ENCODE measurements around the gene RASAL2.
"Not testable (repeated sequence)": the region's sequence is repeated elsewhere in the genome, so short reads cannot be mapped to it uniquely, and the experiment has no call there.

Gene RASAL2

DNA sequence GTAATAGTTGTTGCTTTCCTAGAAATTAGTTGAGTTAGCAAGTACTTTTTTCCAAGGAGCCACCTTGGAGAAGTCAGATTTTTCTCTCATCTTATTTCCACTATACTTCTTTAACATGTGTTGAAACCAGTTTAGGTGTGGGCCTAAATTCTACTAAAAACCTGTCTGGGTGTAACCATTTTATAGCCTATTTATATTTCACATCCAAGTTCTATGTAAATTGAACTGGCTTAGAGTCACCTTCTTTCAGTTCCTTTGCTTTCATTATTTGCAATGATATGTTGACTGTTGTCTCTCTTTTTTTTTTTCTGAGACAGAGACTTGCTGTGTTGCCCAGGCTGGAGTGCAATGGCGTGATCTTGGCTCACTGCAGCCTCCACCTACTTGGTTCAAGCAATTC, 207.2 kb downstream of the RASAL2 start:
- TF ChIP-seq, protein P1, sequence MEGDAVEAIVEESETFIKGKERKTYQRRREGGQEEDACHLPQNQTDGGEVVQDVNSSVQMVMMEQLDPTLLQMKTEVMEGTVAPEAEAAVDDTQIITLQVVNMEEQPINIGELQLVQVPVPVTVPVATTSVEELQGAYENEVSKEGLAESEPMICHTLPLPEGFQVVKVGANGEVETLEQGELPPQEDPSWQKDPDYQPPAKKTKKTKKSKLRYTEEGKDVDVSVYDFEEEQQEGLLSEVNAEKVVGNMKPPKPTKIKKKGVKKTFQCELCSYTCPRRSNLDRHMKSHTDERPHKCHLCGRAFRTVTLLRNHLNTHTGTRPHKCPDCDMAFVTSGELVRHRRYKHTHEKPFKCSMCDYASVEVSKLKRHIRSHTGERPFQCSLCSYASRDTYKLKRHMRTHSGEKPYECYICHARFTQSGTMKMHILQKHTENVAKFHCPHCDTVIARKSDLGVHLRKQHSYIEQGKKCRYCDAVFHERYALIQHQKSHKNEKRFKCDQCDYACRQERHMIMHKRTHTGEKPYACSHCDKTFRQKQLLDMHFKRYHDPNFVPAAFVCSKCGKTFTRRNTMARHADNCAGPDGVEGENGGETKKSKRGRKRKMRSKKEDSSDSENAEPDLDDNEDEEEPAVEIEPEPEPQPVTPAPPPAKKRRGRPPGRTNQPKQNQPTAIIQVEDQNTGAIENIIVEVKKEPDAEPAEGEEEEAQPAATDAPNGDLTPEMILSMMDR (IDR thresholded peaks at IDR 0.05): no peak
- no peak for TF ChIP-seq ZFX (IDR thresholded peaks at IDR 0.05; ENCODE audit: borderline replicate concordance)
- H3K27ac ChIP-seq: no peak overlapping the region

DNA sequence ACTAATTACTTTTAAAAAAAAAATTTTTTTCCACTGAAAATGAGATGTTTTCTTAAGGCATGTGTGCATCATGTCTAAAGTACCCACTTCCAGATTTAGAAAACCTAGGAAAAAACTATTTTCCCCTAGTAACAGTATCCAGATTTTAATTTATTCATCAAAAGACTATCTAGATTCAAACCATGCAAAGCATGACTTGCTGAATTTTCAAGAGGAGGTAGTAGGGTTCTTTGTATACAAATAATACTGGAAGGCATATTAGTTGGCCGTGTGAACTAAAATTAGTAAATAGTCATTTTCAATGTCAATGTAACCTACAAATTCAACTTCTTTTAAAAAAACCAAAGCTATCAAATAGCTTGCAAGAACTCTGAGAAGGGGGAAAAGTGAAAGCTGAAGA, 213.4 kb downstream of the RASAL2 start:
- H3K27ac ChIP-seq: no peak overlapping the region
- TF ChIP-seq ZFX (IDR thresholded peaks at IDR 0.05; ENCODE audit: borderline replicate concordance): no peak
- TF ChIP-seq, protein P1 (IDR thresholded peaks at IDR 0.05): no peak

DNA sequence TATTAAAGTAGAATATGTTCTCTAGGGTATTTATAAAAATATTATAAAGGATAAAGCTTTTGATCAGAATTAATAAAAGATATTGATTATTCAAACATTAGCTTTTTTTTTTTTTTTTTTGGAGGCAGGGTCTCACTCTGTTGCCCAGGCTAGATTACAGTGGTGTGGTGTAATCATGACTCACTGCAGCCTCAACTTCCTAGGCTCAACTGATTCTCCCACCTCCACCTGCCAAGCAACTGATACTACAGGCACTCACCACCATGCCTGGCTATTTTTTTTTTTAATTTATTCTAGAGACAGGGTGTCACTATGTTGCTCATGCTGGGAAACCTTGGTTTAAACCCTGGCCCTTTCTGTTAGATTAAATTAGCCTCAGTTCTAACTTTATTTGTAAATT, 214.5 kb downstream of the RASAL2 start:
- H3K27ac ChIP-seq: no peak overlapping the region
- TF ChIP-seq, protein P1 (IDR thresholded peaks at IDR 0.05): no peak
- TF ChIP-seq ZFX (IDR thresholded peaks at IDR 0.05; ENCODE audit: borderline replicate concordance): no peak

DNA sequence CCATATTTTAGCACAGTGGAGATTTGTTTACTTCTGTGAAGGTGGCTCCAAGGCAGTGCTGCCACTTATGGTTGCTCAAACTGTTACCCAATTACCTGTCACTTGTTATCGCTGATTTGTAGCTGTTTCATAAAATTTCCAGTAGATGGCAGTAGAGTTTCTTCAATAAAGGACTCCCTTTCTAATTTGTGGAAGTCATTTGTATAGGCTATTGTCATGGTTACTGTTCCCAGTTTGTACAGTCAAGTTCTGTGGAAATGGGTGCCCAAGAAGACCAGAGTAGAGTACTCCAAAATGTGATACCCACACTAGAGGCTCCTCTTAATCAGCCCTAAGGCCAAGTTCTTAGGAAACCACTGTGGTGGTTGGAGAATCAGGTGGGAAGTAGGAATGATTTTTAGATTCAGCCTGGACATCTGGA, 216.8 kb downstream of the RASAL2 start:
- no peak for TF ChIP-seq ZFX (IDR thresholded peaks at IDR 0.05; ENCODE audit: borderline replicate concordance)
- TF ChIP-seq, protein P1 (IDR thresholded peaks at IDR 0.05): peak; percentile 91
- no peak overlapping the region for H3K27ac ChIP-seq

DNA sequence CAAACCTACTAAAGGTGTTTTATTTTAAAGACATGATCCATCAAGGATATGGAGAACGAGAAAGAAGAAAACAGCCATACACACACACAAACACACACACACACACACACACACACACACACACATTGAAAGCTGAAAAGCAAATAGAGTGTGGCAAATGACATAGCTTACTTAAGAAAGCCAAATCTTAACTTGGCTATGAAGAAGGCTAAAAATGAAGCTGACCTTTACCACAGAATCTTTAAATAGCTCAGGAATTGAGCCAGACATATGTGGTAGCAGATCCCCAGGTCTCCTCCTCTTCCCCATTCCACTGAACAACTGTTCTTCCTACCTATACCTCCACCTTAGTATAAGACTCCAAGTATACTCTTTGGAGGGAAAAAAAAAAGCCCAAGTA, 217.3 kb downstream of the RASAL2 start:
- H3K27ac ChIP-seq: no peak overlapping the region
- TF ChIP-seq ZFX (IDR thresholded peaks at IDR 0.05; ENCODE audit: borderline replicate concordance): no peak
- TF ChIP-seq, protein P1 (IDR thresholded peaks at IDR 0.05): no peak

DNA sequence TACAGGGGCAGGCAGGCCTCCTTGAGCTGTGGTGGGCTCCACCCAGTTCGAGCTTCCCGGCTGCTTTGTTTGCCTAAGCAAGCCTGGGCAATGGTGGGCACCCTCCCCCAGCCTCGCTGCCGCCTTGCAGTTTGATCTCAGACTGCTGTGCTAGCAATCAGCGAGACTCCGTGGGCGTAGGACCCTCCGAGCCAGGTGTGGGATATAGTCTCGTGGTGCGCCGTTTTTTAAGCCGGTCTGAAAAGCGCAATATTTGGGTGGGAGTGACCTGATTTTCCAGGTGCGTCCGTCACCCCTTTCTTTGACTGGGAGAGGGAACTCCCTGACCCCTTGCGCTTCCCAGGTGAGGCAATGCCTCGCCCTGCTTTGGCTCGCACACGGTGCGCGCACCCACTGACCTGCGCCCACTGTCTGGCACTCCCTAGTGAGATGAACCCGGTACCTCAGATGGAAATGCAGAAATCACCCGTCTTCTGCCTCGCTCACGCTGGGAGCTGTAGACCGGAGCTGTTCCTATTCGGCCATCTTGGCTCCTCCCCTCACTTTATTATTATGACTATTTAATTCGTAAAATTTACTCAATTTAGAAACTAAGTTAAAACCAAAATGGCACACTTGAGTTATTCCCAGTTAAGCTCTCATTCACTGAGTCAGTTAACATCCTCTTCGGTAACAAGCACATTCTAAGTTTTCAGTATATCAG, 226.5 kb downstream of the RASAL2 start:
- not testable (repeated sequence) for H3K27ac ChIP-seq

DNA sequence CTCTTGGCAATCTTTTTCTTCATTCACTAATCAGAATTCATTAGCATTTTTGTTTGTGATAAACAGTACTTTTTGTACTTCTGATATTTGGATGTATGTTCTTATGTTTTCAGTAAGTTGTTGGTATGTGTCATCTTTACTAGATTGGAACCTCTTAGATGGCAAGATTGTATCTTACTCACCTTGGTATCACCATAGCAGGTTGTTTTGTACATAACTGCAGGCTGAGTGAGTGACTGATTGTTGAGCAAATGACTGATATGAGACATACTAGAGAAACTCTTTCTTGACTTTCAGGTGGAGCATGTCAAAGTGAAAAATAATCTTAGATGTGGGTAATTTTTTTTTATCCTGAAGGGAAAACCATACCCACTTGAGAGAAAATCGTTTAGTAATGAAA, 229.2 kb downstream of the RASAL2 start:
- no peak for TF ChIP-seq ZFX (IDR thresholded peaks at IDR 0.05; ENCODE audit: borderline replicate concordance)
- TF ChIP-seq, protein P1 (IDR thresholded peaks at IDR 0.05): no peak
- no peak overlapping the region for H3K27ac ChIP-seq

DNA sequence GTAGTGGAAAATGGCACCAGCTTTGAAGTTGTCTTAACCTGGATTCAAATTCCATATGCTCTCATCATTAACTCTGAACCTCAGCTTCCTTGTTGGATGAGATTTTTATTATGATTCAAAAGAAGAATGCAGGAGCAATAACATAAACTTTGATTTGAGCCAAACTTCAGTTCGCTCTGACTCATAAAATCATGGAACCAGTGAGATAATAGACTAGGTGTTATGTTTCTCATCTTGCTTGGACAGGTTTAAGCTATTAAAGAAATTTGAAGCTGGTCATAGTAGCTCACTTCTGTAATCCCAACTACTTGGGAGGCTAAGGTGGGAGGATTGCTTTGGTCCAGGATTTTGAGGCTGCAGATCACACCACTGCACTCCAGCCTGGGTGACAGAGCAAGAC, 230.1 kb downstream of the RASAL2 start:
- TF ChIP-seq, protein P1 (IDR thresholded peaks at IDR 0.05): no peak
- TF ChIP-seq ZFX (IDR thresholded peaks at IDR 0.05; ENCODE audit: borderline replicate concordance): no peak

More for the DNA sequence above, 230.1 kb downstream of the RASAL2 start:
- H3K27ac ChIP-seq: no peak overlapping the region

Measured in 22Rv1 (cell line).